SK-N-SH (cell line): ENCODE results near the gene TWNK. TPM values are rescaled to one million over a fixed set of nuclear protein-coding genes. Genes with fewer than 3 reads are reported as not detected.

ENCODE experiments used
- CTCF ChIA-PET: fragments of 300-600, 350-600 bp; formaldehyde crosslinking; extraction: SDS; loops from one replicate; lab custom pipeline; 2021; lab: Yijun Ruan, JAX
- POLR2A ChIA-PET: fragments of 350-600 bp; sonication (Branson Sonifier 250); formaldehyde crosslinking; extraction: SDS; loops from one replicate; lab custom pipeline; 2020; ENCODE audit warnings: antibody characterized with exemption, inconsistent platforms; lab: Yijun Ruan, JAX
- DNase-seq: peaks from one replicate; pipeline ENCODE4 v3.0.0; 2012
- H2AFZ ChIP-seq: fragments of 200-600 bp; sonication (generic); 2 replicates; pipeline ENCODE4 v1.8.1; 2016; ENCODE audit warnings: antibody characterized with exemption, mild to moderate bottlenecking, low read depth
- H3F3A ChIP-seq: fragments of 200-600 bp; sonication (generic); replicated peaks from 2 replicates; pipeline ENCODE3; 2016; ENCODE audit warnings: antibody characterized with exemption, mild to moderate bottlenecking; ENCODE audit not compliant: insufficient read depth
- H3K27ac ChIP-seq, 2 experiments: fragments of 200-500 bp in 1 of 2; fragments of 200-600 bp in 1 of 2; sonication (Bioruptor generic) in 1 of 2; sonication (generic), shearing (Covaris generic) in 1 of 2; 2 replicates each; pipeline versions ENCODE4 v1.5.1 to v1.6.1; 2014 to 2016; ENCODE audit warnings: low read depth in 2 of 2, inconsistent platforms in 1 of 2, low read length in 1 of 2, mild to moderate bottlenecking in 1 of 2, mixed read lengths in 1 of 2
- H3K27me3 ChIP-seq: fragments of 200-600 bp; sonication (generic), shearing (Covaris generic); 2 replicates; pipeline ENCODE4 v1.6.1; 2016; ENCODE audit warnings: mixed run types; ENCODE audit not compliant: insufficient read depth
- H3K36me3 ChIP-seq, 2 experiments: fragments of 200-500 bp in 1 of 2; fragments of 200-600 bp in 1 of 2; sonication (Bioruptor generic) in 1 of 2; sonication (generic) in 1 of 2; replicated peaks in 1 of 2; 2 replicates each; pipeline versions ENCODE3 to v1.5.1; 2014 to 2016; ENCODE audit warnings: low read length in 1 of 2, mild to moderate bottlenecking in 1 of 2; ENCODE audit not compliant: insufficient read depth in 2 of 2, control insufficient read depth in 1 of 2
- H3K4me1 ChIP-seq, 2 experiments: fragments of 200-500 bp in 1 of 2; fragments of 200-600 bp in 1 of 2; sonication (Bioruptor generic) in 1 of 2; sonication (generic), shearing (Covaris generic) in 1 of 2; 2 replicates each; pipeline versions ENCODE4 v1.5.1 to v1.6.1; 2014 to 2016; ENCODE audit warnings: low read depth in 1 of 2, low read length in 1 of 2, mixed run types in 1 of 2; ENCODE audit not compliant: insufficient read depth in 2 of 2, control insufficient read depth in 1 of 2
- H3K4me2 ChIP-seq: fragments of 200-600 bp; sonication (generic), shearing (Covaris generic); 2 replicates; pipeline ENCODE4 v1.6.1; 2017; ENCODE audit warnings: mixed run types
- H3K4me3 ChIP-seq, 2 experiments: fragments of 200-500 bp in 1 of 2; fragments of 200-600 bp in 1 of 2; sonication (Bioruptor generic) in 1 of 2; sonication (generic), shearing (Covaris generic) in 1 of 2; 2 replicates each; pipeline versions ENCODE4 v1.5.1 to v1.8.1; 2014 to 2016; ENCODE audit warnings: low read depth in 2 of 2, inconsistent platforms in 1 of 2, low read length in 1 of 2, mild to moderate bottlenecking in 1 of 2, mixed read lengths in 1 of 2, moderate library complexity in 1 of 2
- H3K79me2 ChIP-seq: fragments of 200-600 bp; sonication (generic); 2 replicates; pipeline ENCODE4 v1.8.1; 2017; ENCODE audit warnings: mild to moderate bottlenecking; ENCODE audit not compliant: insufficient read depth
- H3K9ac ChIP-seq: fragments of 200-600 bp; sonication (generic); 2 replicates; pipeline ENCODE4 v1.6.1; 2017; ENCODE audit warnings: mixed run types
- H3K9me2 ChIP-seq: fragments of 200-600 bp; sonication (generic); 2 replicates; pipeline ENCODE4 v1.6.1; 2017; ENCODE audit warnings: mixed run types
- H3K9me3 ChIP-seq: fragments of 200-600 bp; sonication (generic); 2 replicates; pipeline ENCODE4 v1.6.1; 2017; ENCODE audit warnings: mixed run types, mild to moderate bottlenecking, moderate library complexity
- H4K20me1 ChIP-seq: fragments of 200-600 bp; sonication (generic); 2 replicates; pipeline ENCODE4 v1.6.1; 2017; ENCODE audit warnings: mild to moderate bottlenecking, mixed run types; ENCODE audit not compliant: insufficient read depth
- CHD2 ChIP-seq: fragments of 150-350 bp; IDR thresholded peaks from 2 replicates; pipeline ENCODE4 v1.6.1; 2018; ENCODE audit warnings: low read length; ENCODE audit not compliant: partially characterized antibody
- FOXJ3 ChIP-seq: sonication (generic); formaldehyde crosslinking; IDR thresholded peaks from 2 replicates; pipeline ENCODE4 v1.5.1; 2020; ENCODE audit warnings: mild to moderate bottlenecking, missing genetic modification reagents
- GATA2 ChIP-seq: sonication (generic); formaldehyde crosslinking; IDR thresholded peaks from 2 replicates; pipeline ENCODE4 v1.5.0; 2020; ENCODE audit warnings: mild to moderate bottlenecking, missing genetic modification reagents
- JUND ChIP-seq: IDR thresholded peaks from 2 replicates; pipeline ENCODE4 v1.4.0; 2012
- MEF2A ChIP-seq: IDR thresholded peaks from 2 replicates; pipeline ENCODE4 v1.4.0; 2012; ENCODE audit warnings: low read depth, borderline replicate concordance
- POLR2AphosphoS5 ChIP-seq: IDR thresholded peaks from 2 replicates; pipeline ENCODE4 v1.6.1; 2012; ENCODE audit warnings: low read depth, low read length
- RAD21 ChIP-seq: IDR thresholded peaks from 2 replicates; pipeline ENCODE4 v1.6.1; 2012; ENCODE audit warnings: mild to moderate bottlenecking, low read length
- RFX5 ChIP-seq: IDR thresholded peaks from 2 replicates; pipeline ENCODE4 v1.6.1; 2012; ENCODE audit warnings: mild to moderate bottlenecking, improper control_type of control experiment, low read length
- SIN3A ChIP-seq: IDR thresholded peaks from 2 replicates; pipeline ENCODE4 v1.6.1; 2012; ENCODE audit warnings: low read depth, mild to moderate bottlenecking, low read length, moderate library complexity, borderline replicate concordance
- TAF1 ChIP-seq: IDR thresholded peaks from 2 replicates; pipeline ENCODE4 v1.6.1; 2012; ENCODE audit warnings: low read depth, mild to moderate bottlenecking, low read length, moderate library complexity, borderline replicate concordance
- WGBS: methylation state at CpG from one replicate; pipeline ENCODE4 v1.1.6; 2017; ENCODE audit warnings: low lambda C conversion rate; 5-methylcytosine and 5-hydroxymethylcytosine counted together
- polyA plus RNA-seq, 3 experiments: library from polyadenylated mRNA; depleted of rRNA; stranded (reverse); fragments of >200 nt; gene quantifications; 2 replicates each; pipeline ENCODE4 v1.2.3, GENCODE V29; 2012
- TF ChIP-seq, protein P1 (sequence below): IDR thresholded peaks from 2 replicates; pipeline ENCODE4 v1.4.0; 2012; ENCODE audit warnings: low read depth, borderline replicate concordance

Gene TWNK
- polyA plus RNA-seq, 1 of the 3 experiments (the other 2 are of a cell fraction): 16.4 TPM

- no peak for DNase-seq
- WGBS: 87% methylated on average over 6 of the region's 6 CpGs
Measured at GRCh38 chr10:100977436-100977835, 9.9 kb upstream of the TWNK start.

DNA sequence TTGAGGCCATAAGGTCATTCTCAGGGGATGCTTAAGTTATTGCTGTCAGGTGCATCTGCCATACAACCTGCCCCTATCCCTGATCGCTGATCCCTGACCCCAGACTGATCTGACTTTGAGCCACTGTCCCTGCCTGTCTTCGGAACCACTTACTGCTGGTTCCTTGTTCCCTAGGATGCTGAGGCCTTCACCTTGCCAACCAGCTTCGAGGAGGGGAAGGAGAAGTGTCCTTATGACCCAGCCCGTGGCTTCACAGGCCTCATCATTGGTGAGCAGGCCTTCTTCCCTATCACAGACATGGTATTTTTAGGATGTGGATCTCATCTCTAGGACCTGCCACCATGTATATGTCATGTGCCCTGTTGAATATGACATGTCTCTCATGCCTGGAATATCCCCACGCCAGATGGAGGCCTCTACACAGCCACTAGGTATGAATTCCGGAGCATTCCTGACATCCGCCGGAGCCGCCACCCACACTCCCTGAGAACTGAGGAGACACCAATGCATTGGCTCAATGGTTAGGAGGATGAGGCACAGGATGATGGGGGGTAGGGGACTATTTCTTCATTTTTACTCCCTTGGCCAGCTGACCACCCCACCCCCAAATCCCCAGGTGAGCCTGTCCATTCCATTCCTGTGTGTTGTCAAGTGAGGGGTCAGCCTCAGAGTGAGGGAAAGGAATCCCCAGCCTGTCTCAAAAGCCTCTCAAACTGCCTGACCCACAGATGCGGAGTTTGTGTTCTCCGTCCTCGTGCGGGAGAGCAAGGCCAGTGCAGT lies 9.0 kb upstream of the TWNK start:
- CTCF ChIA-PET: no interaction called here

More at GRCh38 chr10:100977436-100977835, 9.9 kb upstream of the TWNK start:
- POLR2A ChIA-PET: no interaction called here
- Histone ChIP-seq H3K4me2 (no peak overlapping the region), H3K36me3 (peaks cover 3 to 19% of the 10 kb centered on the region in 2 experiments)
- no peak for TF ChIP-seq GATA2 (CRISPR knock-in tag)
- no peak for TF ChIP-seq RAD21
- TF ChIP-seq RFX5: no peak
- TF ChIP-seq JUND: no peak
- TF ChIP-seq POLR2AphosphoS5: 0 out of 2 replicates have a peak, but pooled peaks have one; percentile 6
- no peak for TF ChIP-seq CHD2
- TF ChIP-seq, all 33 proteins: peak for 1
- no peaks in the 10 kb centered on the region for H3K9me3 ChIP-seq
- H3F3A ChIP-seq: no peaks in the 10 kb centered on the region
- H3K4me1 ChIP-seq: no peaks in the 10 kb centered on the region
- H4K20me1 ChIP-seq: no peaks in the 10 kb centered on the region
- H3K9ac ChIP-seq: no peak overlapping the region
- H3K9me2 ChIP-seq: no peaks in the 10 kb centered on the region
- no peak overlapping the region for H3K4me3 ChIP-seq
- no peak overlapping the region for H3K27ac ChIP-seq
- H2AFZ ChIP-seq: no peak overlapping the region
- no peaks in the 10 kb centered on the region for H3K79me2 ChIP-seq
- no peaks in the 10 kb centered on the region for H3K27me3 ChIP-seq
- CTCF ChIA-PET: interaction anchor here (1.0 kb wide), 1 partner anchor 16 kb away, joined by 5 read pairs; no protein-coding TSS in a partner anchor

More for the DNA sequence above, 9.0 kb upstream of the TWNK start:
- Histone ChIP-seq H3K27ac (no peak overlapping the region), H3K9me3 (no peaks in the 10 kb centered on the region), H3K9me2 (no peaks in the 10 kb centered on the region), H3F3A (no peaks in the 10 kb centered on the region), H3K36me3 (peaks cover 3 to 24% of the 10 kb centered on the region in 2 experiments), H3K27me3 (no peaks in the 10 kb centered on the region), H3K79me2 (no peaks in the 10 kb centered on the region)
- no peak for DNase-seq
- 86% methylated on average over 9 of the region's 13 CpGs for WGBS
- TF ChIP-seq, protein P1, sequence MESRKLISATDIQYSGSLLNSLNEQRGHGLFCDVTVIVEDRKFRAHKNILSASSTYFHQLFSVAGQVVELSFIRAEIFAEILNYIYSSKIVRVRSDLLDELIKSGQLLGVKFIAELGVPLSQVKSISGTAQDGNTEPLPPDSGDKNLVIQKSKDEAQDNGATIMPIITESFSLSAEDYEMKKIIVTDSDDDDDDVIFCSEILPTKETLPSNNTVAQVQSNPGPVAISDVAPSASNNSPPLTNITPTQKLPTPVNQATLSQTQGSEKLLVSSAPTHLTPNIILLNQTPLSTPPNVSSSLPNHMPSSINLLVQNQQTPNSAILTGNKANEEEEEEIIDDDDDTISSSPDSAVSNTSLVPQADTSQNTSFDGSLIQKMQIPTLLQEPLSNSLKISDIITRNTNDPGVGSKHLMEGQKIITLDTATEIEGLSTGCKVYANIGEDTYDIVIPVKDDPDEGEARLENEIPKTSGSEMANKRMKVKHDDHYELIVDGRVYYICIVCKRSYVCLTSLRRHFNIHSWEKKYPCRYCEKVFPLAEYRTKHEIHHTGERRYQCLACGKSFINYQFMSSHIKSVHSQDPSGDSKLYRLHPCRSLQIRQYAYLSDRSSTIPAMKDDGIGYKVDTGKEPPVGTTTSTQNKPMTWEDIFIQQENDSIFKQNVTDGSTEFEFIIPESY: no peak
- TF ChIP-seq TAF1 (no peak), MEF2A (no peak), SIN3A (no peak), FOXJ3 (CRISPR knock-in tag) (no peak)
- TF ChIP-seq, all 33 proteins: peak for 0
- no peak overlapping the region for H2AFZ ChIP-seq
- POLR2A ChIA-PET: no interaction called here
- no peaks in the 10 kb centered on the region for H3K4me1 ChIP-seq
- no peak overlapping the region for H3K4me2 ChIP-seq
- no peaks in the 10 kb centered on the region for H4K20me1 ChIP-seq
- no peak overlapping the region for H3K4me3 ChIP-seq
- no peak overlapping the region for H3K9ac ChIP-seq
